ENCODE data around the gene CERCAM.

DNA sequence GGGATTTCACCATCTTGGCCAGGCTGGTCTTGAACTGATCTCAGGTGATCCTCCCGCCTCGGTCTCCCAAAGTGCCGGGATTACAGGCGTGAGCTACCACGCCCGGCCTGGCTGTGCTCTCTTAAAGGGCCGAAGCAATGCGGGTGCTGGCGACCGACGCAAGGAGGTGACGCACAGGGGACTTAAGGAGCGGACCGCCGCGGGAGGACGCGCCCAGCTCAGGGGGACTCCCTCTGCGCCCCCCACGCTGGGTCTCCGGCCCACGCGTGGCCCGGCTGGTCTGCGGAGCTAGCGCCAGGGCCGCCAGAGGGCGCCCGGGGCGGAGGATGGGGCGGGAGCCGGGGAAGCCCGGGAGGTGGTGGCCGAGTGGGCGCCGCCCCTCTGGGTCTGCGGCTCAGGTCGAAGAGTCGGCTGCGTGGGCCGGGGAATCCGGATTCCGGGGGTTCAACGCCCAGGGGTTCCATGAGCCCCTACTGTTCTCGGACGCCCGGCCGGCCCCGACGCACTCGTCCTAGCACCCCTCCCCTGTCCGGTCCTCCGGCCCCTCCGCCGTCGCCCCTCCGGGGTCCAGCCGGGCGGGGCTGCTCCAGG lies 502 bp upstream of the CERCAM start:
- TF ChIP-seq, protein P1, sequence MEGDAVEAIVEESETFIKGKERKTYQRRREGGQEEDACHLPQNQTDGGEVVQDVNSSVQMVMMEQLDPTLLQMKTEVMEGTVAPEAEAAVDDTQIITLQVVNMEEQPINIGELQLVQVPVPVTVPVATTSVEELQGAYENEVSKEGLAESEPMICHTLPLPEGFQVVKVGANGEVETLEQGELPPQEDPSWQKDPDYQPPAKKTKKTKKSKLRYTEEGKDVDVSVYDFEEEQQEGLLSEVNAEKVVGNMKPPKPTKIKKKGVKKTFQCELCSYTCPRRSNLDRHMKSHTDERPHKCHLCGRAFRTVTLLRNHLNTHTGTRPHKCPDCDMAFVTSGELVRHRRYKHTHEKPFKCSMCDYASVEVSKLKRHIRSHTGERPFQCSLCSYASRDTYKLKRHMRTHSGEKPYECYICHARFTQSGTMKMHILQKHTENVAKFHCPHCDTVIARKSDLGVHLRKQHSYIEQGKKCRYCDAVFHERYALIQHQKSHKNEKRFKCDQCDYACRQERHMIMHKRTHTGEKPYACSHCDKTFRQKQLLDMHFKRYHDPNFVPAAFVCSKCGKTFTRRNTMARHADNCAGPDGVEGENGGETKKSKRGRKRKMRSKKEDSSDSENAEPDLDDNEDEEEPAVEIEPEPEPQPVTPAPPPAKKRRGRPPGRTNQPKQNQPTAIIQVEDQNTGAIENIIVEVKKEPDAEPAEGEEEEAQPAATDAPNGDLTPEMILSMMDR (conservative IDR thresholded peaks at IDR 0.05; ENCODE audit: low read depth, low read length), result peak; percentile 75
- no peak for TF ChIP-seq EZH2 (IDR thresholded peaks at IDR 0.05; ENCODE audit: low read length, unreplicated experiment)

Data from PC-3 (cell line).